C4-2B (cell line): Measurements from ENCODE around the gene IRX1.

Experiments
- H3K27ac ChIP-seq: fragments of 450-650 bp; 2 replicates; pipeline ENCODE4 v1.5.1; 2017
- CTCF ChIP-seq: fragments of 450-650 bp; conservative IDR thresholded peaks from 2 replicates; pipeline ENCODE4 v1.5.1; 2017; ENCODE audit warnings: mild to moderate bottlenecking
- ZFX ChIP-seq: fragments of 450-650 bp; IDR thresholded peaks from 2 replicates; pipeline ENCODE4 v1.6.1; 2017

The IRX1 gene

GRCh38 chr5:3634061-3634460, 38.4 kb downstream of the IRX1 start:
- no peak overlapping the region for H3K27ac ChIP-seq
- TF ChIP-seq ZFX (no peak), CTCF (no peak)

GRCh38 chr5:3639175-3639574, 43.5 kb downstream of the IRX1 start:
- TF ChIP-seq ZFX (no peak), CTCF (no peak)

GRCh38 chr5:3642231-3642630, 46.6 kb downstream of the IRX1 start:
- no peak for TF ChIP-seq ZFX
- TF ChIP-seq CTCF = no peak
- no peak overlapping the region for H3K27ac ChIP-seq

More at GRCh38 chr5:3639175-3639574, 43.5 kb downstream of the IRX1 start:
- H3K27ac ChIP-seq = no peak overlapping the region

GRCh38 chr5:3650320-3650719, 54.7 kb downstream of the IRX1 start:
- TF ChIP-seq CTCF (no peak), ZFX (no peak)
- no peak overlapping the region for H3K27ac ChIP-seq

GRCh38 chr5:3650868-3651267, 55.2 kb downstream of the IRX1 start:
- H3K27ac ChIP-seq = no peak overlapping the region
- no peak for TF ChIP-seq CTCF
- no peak for TF ChIP-seq ZFX
